ENCODE measurements around the gene TRIM2. TPM values are rescaled to one million over a fixed set of nuclear protein-coding genes. Genes with fewer than 3 reads are reported as not detected.
"Not testable (repeated sequence)": the region's sequence is repeated elsewhere in the genome, so short reads cannot be mapped to it uniquely, and the experiment has no call there.

Gene TRIM2
- total and polyA plus RNA-seq, 7 donors = 1.3 to 7.1 (median 3.9) TPM

DNA sequence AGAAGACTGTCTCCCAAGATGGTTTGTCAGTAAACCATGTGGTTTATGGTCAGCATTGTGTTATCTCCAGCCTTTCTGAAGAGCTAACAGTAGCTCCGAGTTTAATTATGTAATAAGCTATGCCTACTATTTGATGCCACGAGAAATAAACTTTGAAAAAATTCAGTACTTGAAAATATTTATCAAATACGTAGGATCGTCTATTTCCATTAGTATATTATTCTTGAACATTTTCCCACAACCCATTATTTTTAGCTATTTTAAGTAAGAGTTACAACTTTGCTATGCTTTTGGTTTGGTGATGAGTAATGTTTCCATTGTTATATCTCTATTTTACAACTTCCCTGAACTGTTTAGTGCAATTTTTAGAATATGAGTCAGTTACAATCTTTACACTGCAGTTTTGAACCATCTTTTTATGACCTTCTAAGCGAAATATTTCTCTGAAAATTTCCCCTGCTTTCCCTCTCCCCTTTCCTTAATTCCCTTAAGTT is 44.5 kb upstream of the TRIM2 start:
- H3K27me3 ChIP-seq (ENCODE audit: insufficient read depth in 3 of 3, low read length in 2 of 3) = no peaks in the 10 kb centered on the region
- no peak overlapping the region for H3K27ac ChIP-seq
- no peaks in the 10 kb centered on the region for H3K36me3 ChIP-seq (ENCODE audit: insufficient read depth in 1 of 2, low read depth in 1 of 2)
- no peak for DNase-seq
- intact Hi-C loops (cut with DNase I) = no loop called here
- TF ChIP-seq, protein P1, sequence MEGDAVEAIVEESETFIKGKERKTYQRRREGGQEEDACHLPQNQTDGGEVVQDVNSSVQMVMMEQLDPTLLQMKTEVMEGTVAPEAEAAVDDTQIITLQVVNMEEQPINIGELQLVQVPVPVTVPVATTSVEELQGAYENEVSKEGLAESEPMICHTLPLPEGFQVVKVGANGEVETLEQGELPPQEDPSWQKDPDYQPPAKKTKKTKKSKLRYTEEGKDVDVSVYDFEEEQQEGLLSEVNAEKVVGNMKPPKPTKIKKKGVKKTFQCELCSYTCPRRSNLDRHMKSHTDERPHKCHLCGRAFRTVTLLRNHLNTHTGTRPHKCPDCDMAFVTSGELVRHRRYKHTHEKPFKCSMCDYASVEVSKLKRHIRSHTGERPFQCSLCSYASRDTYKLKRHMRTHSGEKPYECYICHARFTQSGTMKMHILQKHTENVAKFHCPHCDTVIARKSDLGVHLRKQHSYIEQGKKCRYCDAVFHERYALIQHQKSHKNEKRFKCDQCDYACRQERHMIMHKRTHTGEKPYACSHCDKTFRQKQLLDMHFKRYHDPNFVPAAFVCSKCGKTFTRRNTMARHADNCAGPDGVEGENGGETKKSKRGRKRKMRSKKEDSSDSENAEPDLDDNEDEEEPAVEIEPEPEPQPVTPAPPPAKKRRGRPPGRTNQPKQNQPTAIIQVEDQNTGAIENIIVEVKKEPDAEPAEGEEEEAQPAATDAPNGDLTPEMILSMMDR (IDR thresholded peaks at IDR 0.05) = no peak
- 76 to 85% (median 82%) methylated on average over 5 of the region's 5 CpGs for WGBS, 3 donors
- ATAC-seq = no peak
- no peaks in the 10 kb centered on the region for H3K9me3 ChIP-seq
- H3K4me3 ChIP-seq = no peak overlapping the region
- no peaks in the 10 kb centered on the region for H3K4me1 ChIP-seq

DNA sequence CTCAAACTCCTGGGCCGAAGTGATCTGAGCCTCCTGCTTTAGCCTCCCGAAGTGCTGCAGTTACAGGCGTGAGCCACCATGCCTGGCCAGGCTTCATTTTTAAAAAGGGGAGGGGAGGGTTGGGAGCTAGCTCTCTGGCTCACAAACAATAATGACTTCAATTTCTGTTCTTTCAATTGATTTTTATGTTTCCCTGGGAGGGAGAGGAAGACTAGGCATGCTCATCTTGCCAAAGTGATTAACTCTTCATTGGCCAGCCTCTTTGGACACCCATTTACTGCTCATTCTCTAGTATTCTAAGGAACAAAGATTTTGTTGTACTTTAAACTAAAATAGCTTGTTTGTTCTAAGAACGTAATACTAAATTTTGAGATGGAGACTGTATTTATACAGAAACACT is 43.4 kb upstream of the TRIM2 start:
- Histone ChIP-seq H3K9me3 (no peaks in the 10 kb centered on the region), H3K27me3 (ENCODE audit: insufficient read depth in 3 of 3, low read length in 2 of 3) (no peaks in the 10 kb centered on the region), H3K36me3 (ENCODE audit: insufficient read depth in 1 of 2, low read depth in 1 of 2) (no peaks in the 10 kb centered on the region), H3K27ac (no peak overlapping the region), H3K4me1 (no peaks in the 10 kb centered on the region), H3K4me3 (no peak overlapping the region)
- TF ChIP-seq, protein P1 (IDR thresholded peaks at IDR 0.05) = no peak
- no peak for ATAC-seq
- intact Hi-C loops (cut with DNase I) = no loop called here
- 81 to 85% (median 83%) methylated on average over 4 of the region's 4 CpGs for WGBS, 3 donors
- DNase-seq = no peak

DNA sequence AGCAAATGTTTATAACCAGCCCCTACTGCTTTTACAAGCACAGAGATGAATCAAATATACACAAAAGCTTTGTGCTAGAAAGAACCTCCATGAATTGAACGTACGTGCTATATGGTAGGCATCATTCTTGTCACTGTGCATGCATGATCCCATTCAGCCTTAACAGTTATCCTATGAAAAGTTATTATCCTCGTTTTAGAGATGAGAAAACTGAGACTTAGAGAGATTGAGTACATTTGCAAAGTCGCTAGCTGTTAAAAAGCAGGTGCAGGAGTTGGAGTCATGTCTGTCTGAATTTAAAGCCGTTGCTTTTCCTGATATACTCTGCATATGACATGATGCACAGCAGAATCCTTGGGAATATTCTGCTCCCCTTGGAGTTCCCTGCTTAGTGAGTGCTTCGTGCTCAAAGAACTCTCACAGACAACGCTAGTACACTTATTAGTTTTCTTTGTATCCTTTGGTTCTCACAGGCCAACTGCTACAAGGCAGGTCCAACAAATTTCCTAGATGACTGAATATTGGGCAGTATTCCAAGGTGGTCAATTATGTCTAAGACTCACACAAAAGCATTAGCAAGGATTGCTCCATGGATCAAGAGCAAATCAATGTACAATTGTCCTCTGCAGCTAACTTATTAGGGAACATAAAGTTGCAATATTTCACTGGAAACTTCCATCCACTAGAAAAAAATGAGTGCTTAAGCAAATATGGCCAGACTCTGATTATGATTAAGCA is 42.8 kb upstream of the TRIM2 start:
- Histone ChIP-seq H3K4me3 (no peak overlapping the region), H3K4me1 (no peaks in the 10 kb centered on the region), H3K27me3 (ENCODE audit: insufficient read depth in 3 of 3, low read length in 2 of 3) (no peaks in the 10 kb centered on the region), H3K27ac (no peak overlapping the region), H3K36me3 (ENCODE audit: insufficient read depth in 1 of 2, low read depth in 1 of 2) (no peaks in the 10 kb centered on the region), H3K9me3 (no peaks in the 10 kb centered on the region)
- ATAC-seq = no peak
- TF ChIP-seq, protein P1 (IDR thresholded peaks at IDR 0.05) = no peak
- DNase-seq = no peak
- WGBS, 3 donors = 49 to 58% (median 55%) methylated on average over 7 of the region's 7 CpGs
- intact Hi-C loops (cut with DNase I) = no loop called here

DNA sequence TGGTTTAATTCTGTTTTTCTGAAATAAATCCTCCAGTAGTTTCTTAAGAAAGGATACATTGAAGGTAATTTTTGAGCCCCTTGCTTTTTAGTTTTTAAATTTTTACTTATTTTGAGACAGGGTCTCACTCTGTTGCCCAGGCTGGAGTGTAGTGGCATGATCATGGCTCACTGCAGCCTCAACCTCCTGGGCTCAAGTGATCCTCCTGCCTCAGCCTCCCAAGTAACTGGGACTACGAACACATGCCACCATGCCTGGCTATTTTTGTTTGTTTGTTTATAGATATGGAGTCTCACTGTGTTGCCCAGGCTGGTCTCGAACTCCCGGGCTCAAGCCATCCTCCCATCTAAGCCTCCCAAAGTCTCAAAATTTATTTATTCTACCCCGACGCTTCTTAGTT is 39.0 kb upstream of the TRIM2 start:
- H3K27me3 ChIP-seq (ENCODE audit: insufficient read depth in 3 of 3, low read length in 2 of 3); H3K4me1 ChIP-seq; H3K27ac ChIP-seq; DNase-seq; ATAC-seq; H3K36me3 ChIP-seq (ENCODE audit: insufficient read depth in 1 of 2, low read depth in 1 of 2); H3K9me3 ChIP-seq; intact Hi-C loops (cut with DNase I); H3K4me3 ChIP-seq: not testable (repeated sequence)
- WGBS, 3 donors = 85 to 98% (median 93%) methylated on average over 5 of the region's 5 CpGs

DNA sequence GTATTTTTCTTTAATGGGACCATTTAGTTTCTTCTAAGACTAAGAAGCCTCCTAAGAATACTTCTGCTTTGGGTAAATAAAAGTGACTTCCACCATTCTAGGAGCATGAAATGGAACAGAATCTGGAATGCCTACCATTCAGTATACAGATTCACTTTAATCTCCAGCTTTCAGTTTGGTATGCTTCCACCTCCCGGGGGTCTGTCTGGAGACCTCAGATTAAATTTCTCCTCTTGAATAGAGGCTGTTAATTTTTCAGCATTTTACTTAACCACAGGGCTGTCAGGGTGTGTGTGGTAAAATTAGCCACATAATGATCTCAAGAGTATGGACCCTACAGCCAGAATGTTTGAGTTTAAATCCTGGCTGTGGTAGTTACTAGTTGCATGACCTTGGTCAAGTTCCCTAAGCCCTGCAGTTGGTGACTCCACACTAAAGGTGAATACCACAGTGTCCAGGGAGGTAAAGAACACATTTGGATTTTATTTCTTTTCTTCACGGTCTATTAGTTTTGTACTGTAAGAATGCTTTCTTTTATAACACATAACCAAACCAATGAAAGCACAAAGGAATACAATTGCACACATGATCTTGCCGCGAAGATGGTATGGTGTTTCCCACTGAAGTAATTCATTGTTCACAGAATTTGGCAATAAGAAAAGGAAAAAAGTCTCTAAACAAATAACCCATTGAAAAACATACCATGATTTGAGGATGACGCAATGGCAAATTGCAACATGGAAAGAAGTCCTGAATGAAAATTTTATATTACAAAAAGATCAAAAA is 37.3 kb upstream of the TRIM2 start:
- H3K36me3 ChIP-seq (ENCODE audit: insufficient read depth in 1 of 2, low read depth in 1 of 2) = no peaks in the 10 kb centered on the region
- no peaks in the 10 kb centered on the region for H3K9me3 ChIP-seq
- no peak overlapping the region for H3K4me3 ChIP-seq
- ATAC-seq = no peak
- H3K27ac ChIP-seq = no peak overlapping the region
- TF ChIP-seq, protein P1 (IDR thresholded peaks at IDR 0.05) = no peak
- intact Hi-C loops (cut with DNase I) = no loop called here
- peaks cover 2 to 4% (median 3%) of the 10 kb centered on the region in 3 donors for H3K27me3 ChIP-seq (ENCODE audit: insufficient read depth in 3 of 3, low read length in 2 of 3)
- no peak for DNase-seq
- WGBS, 3 donors = 29 to 40% (median 30%) methylated on average over 5 of the region's 5 CpGs
- H3K4me1 ChIP-seq = no peaks in the 10 kb centered on the region
